Head of caudate nucleus (tissue), 42 donors: ENCODE measurements around the gene DGUOK.
A peak's percentile ranks its signal among the peaks of the same experiment; 100 is the strongest.

Experiments used
- DNase-seq, 42 donors: peaks; one replicate each; pipeline versions ENCODE4 v3.0.0 to v3.0.0-alpha.2; 2020 to 2021; ENCODE audit warnings: mixed read lengths in 7 of 42
- intact Hi-C: fragments of 100-400 bp; cut with DNase I; formaldehyde crosslinking; loops from one replicate; pipeline ENCODE4 v1.15.0; 2022

DGUOK gene

GRCh38 chr2:74002505-74003421 is 76.1 kb downstream of the DGUOK start:
- DNase-seq = peak; percentile 58 to 95 (median 89)
- intact Hi-C loops = loop anchor here (5.0 to 10.0 kb wide), 2 partner anchors 75 to 92 kb away; partner anchors contain the start of gene DGUOK

GRCh38 chr2:74003494-74004211 is 77.0 kb downstream of the DGUOK start:
- DNase-seq = peak in 41 of 42 donors; percentile 59 to 96 (median 82)
- intact Hi-C loops = loop anchor here (5.0 to 10.0 kb wide), 2 partner anchors 76 to 91 kb away; partner anchors contain the start of gene DGUOK

DNA sequence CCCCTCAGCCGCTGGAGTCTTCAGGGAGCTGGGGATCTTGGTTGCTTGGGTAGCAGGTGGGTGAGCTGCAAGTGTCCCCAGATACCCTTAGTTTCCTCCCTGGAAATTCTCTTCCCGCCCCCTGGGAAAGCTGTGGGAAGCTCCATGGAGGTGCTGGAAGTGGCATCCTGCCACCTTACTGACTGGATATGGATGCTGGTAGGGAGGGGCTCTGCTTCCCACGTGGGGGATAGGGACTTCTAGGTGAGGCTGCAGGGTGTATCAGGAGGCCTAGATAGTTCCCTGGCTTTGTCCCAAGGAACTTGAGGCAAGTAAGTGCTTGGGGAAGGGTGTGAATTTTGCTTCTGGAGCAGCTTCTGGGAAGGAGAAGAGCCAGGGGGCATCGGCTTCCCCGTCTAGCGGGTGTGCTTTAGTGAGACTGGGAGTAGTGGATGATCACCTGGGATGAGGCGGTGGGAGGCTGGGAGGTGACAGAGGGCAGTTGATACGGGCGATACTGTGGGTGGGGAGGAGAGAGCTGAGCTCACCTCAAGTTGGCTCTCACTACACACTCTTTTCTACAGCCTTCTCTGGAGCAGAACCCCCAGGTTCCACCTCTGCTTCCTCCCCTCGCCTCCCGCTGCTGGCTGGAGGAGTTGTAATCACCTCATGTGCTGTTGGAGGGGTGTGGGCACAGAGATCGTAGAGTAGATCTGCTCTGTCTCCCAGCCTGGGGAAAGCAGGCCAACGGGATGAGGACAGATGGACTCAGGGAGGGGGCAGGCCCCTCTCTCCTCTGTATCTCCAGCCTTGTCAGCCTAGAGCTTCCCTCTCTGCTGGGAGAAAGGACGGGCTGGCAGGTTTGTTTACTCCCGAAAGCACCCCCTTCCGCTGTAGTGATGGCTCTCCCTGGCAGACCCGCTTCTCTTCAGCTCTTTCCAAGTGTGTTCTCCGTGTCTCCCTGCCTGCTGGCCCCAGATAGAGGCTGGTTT is 77.8 kb downstream of the DGUOK start:
- intact Hi-C loops = loop anchor here (5.0 to 10.0 kb wide), 2 partner anchors 77 to 90 kb away; partner anchors contain the start of gene DGUOK
- DNase-seq = peak in 12 of 42 donors; percentile 10 to 60 (median 46)

DNA sequence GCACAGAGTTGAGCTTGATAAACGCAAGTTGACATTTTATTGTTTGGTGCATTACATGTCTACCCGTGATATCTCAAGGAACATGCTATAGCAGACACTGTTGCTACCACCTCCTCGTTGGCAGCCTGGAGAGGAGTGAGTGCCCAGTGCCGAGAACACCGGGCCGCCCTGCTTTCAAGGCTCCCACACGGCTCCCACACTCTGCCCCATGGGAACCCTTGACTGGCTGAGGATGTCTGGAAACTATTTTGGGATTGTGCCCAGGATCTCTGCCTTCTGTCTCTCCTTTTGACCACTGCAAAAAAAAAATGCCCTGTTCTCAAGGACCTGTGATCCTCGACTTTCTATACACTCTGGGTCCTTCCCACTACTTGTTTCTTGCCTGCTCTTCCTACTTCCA is 79.1 kb downstream of the DGUOK start:
- peak in 6 of 42 donors; percentile 8 to 48 (median 28) for DNase-seq

GRCh38 chr2:74006459-74006858 is 79.8 kb downstream of the DGUOK start:
- intact Hi-C loops = loop anchor here (10.0 kb wide), 1 partner anchor 88 kb away; no protein-coding TSS in a partner anchor
- DNase-seq = peak in 20 of 42 donors; percentile 37 to 84 (median 64)

More for the DNA sequence above, 79.1 kb downstream of the DGUOK start:
- intact Hi-C loops = loop anchor here (10.0 kb wide), 1 partner anchor 89 kb away; no protein-coding TSS in a partner anchor

GRCh38 chr2:74007121-74007520 is 80.4 kb downstream of the DGUOK start:
- intact Hi-C loops = loop anchor here (10.0 kb wide), 1 partner anchor 88 kb away; no protein-coding TSS in a partner anchor
- peak in 5 of 42 donors; percentile 2 to 19 (median 4) for DNase-seq

GRCh38 chr2:74007711-74008110 is 81.0 kb downstream of the DGUOK start:
- DNase-seq = peak in 5 of 42 donors; percentile 6 to 38 (median 20)
- intact Hi-C loops = loop anchor here (10.0 kb wide), 1 partner anchor 87 kb away; no protein-coding TSS in a partner anchor
